GM13977 (cell line): Measurements from ENCODE around the gene CFAP20.

Experiments
- DNase-seq: peaks from one replicate; pipeline ENCODE4 v3.0.0; 2012; ENCODE audit warnings: low spot score
- CTCF ChIP-seq: IDR thresholded peaks from 2 replicates; pipeline ENCODE4 v1.5.1; 2012; ENCODE audit warnings: mild to moderate bottlenecking, control low read depth; ENCODE audit not compliant: insufficient read depth; ENCODE audit errors: extremely low read depth, missing control alignments
- in situ Hi-C: fragments of 300-500 bp; cut with MboI; formaldehyde crosslinking; loops from one replicate; pipeline ENCODE4 v1.12.0; 2022; ENCODE audit warnings: low sequenced_read_pairs, low pct_unique_long_range_greater_than_20kb, mixed read lengths, inconsistent platforms; ENCODE audit not compliant: unreplicated experiment

CFAP20 gene

GRCh38 chr16:58129097-58129936 is at the start of gene CFAP20:
CFAP20 (minus strand) TSS chr16:58129381; CDS start chr16:58129115, 266 bp downstream.
- TF ChIP-seq CTCF = no peak
- peak; percentile 92 for DNase-seq
- in situ Hi-C loops = no loop called here

DNA sequence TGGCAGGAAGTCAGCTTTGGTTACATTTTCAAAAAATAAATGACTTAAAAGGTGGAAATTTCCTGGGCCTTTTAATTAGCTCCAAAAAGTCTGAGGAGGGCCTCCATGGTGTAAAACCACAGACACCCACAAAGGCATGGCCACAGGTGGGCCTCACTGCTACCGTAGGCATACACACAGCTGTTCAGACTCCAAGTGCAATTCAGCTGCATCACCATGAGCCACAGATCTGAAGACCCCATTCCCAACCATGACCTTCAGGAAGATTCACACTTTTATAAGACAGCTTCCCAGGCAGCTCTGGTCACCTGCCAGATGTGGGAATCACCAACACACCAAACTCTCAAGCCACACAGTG is 48.2 kb upstream of the CFAP20 start:
- no peak for DNase-seq
- in situ Hi-C loops = no loop called here
- TF ChIP-seq CTCF = no peak

DNA sequence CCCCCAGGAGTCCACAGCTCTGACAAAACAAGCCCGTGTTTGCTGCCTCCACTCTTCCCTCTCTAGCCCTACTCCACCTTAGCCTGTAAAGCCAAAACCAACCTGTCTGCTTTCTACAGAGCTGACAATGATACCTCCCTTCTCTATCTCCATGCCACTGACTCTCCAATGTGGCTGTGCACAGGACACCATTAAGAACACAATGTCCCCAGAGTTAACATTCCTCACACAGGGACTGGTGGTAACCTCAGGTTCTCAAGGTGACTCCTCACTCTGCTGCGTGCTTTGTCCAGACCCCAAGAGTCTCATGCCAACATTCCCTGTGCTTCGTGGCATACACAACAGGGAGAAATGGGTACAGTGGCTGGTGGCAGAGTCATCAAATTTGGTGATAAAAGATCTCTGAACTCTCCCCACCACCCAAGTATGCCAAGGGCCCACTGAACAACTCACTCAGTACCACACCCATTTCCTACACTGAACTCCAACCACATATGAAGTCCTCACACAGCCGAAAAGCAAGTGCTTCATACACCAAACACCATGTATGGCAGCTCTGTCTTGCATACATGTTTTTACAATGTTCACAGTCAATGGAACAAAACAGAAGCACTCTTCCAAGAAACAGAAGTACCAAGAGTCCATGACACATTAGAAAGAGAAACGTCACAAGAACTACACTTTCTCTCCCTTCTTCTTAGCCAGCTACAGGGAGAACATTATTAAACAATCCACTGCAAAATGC is 47.6 kb upstream of the CFAP20 start:
- no peak for TF ChIP-seq CTCF
- in situ Hi-C loops = no loop called here
- no peak for DNase-seq

DNA sequence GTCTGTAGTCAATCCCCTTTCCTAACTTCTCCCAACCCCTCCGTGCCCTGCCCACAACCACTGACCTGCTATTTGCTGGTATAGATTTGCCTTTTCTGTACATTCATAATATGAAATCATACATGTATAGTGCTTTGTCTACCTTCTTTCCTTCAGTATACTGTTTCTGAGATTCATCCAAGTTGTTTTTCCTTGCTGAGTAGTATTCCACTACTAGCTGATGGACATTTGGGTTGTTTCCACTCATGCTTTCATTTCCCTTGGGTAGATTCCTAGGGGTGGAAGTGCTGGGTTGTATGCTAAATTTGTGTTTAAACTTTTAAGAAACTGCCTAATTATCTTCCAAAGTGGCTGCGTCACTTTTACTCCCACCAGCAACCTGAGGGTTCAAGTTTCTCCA is 41.0 kb upstream of the CFAP20 start:
- no peak for DNase-seq
- TF ChIP-seq CTCF = no peak
- in situ Hi-C loops = no loop called here

- no peak for TF ChIP-seq CTCF
- DNase-seq = no peak
- in situ Hi-C loops = no loop called here
These were observed 31.7 kb upstream of the CFAP20 start for GRCh38 chr16:58160855-58161254.

DNA sequence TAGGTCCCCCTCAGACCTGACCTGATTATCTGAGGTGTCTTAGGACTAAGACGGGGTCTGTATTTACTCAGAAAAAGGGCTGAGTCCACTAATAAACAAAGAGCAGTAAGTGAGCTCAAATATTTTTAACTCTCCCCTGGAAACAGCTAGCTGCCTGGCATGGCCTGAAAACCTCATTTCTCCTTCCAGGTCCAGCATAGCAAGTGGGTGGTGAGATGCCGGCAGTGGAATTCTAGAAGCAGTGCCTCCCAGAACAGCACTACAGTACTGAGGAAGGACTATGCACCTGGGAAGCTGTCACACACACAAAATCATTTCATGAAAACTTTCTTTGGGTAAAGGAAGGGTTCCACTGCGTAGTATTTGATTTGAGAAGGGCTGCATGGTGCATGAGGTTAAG is 29.5 kb upstream of the CFAP20 start:
- no peak for TF ChIP-seq CTCF
- no peak for DNase-seq
- in situ Hi-C loops = no loop called here
